Stimulated activated CD4-positive, alpha-beta T cell treated with anti-CD3 and anti-CD28 coated beads, Interleukin-2, amount 100 ng/mL, for 48 hours (primary cell): ENCODE data around the gene GPC4.
A peak's percentile ranks its signal among the peaks of the same experiment; 100 is the strongest.
"Not testable (repeated sequence)": the region's sequence is repeated elsewhere in the genome, so short reads cannot be mapped to it uniquely, and the experiment has no call there.

ENCODE experiments used
- DNase-seq, 2 donors: peaks; one replicate each; pipeline ENCODE4 v3.0.0-alpha.2; 2020

GPC4 gene

DNA sequence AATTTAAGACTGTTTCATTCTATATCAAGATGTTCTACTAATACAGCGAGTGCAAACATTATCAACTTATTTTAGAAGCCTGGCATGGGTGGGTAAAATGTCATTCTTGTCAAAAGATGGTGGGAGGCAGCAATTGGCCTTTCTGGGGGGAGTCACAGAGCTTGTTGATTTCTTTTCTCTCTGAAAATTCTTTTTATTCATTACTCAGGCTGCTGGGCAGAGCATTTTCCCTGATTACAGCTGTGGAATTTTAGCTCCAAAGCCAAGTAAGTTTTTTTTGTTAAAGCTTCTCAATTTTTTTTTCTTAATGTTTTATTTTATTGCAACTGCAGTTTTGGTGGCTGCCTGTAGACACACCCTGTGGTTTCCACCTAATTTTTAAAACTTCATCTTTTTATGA is 50.4 kb downstream of the GPC4 start:
- no peak for DNase-seq

DNA sequence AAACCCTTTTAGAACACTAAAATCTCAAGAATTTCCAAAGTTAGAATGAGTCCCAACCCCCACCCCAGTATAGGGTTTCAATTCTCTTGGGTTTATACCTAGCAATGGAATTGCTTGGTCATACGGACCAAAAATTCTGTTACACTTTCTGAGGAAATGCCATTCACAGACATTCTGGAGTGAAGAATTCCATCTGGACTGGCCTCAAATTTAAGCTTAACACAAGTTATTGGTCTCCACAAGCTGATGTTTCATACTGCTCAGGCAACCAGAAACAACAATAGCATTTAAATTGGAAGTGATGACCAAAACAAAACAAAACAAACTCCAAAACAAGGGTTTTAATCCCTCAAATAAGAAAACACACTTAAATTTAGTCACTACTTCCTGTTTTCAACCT is 51.1 kb downstream of the GPC4 start:
- DNase-seq, result no peak

DNA sequence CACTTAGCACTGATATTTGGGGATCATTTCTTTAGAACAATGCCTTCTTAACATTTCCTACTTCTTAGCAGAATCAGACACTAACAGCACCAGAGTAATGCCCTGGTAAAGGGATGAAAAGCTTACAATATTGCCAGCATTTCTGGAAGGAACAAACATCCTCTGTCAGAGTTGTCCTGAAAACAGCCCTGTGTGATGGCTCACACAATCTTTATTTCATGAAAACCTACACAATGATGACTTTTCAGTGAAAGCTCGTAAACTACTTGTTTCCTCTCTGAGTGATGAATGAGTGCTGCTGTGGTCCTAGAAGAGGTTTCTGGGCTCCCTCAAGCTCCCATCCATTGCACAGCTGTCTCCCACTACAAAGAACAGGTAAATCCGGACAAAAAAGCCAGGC is 52.8 kb downstream of the GPC4 start:
- DNase-seq, result no peak

DNA sequence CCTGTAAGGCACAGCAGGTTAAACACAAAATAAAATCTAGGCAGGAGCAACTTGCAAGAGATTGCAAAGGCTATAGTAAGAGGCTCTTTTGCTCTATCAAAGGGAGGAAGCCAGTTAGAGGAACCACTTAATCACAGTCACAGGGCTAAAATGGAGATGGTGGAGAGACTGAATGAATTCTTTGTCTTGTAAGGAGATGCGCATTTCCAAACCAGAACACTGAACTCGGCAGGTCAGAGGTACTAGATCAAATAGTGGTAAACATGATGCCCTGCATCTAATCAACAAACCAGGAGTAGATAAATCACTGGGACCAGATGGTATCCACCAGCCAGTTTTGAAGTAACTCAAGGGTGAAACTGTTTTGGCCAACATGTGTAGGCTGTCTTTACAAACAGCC is 55.8 kb downstream of the GPC4 start:
- no peak for DNase-seq

DNA sequence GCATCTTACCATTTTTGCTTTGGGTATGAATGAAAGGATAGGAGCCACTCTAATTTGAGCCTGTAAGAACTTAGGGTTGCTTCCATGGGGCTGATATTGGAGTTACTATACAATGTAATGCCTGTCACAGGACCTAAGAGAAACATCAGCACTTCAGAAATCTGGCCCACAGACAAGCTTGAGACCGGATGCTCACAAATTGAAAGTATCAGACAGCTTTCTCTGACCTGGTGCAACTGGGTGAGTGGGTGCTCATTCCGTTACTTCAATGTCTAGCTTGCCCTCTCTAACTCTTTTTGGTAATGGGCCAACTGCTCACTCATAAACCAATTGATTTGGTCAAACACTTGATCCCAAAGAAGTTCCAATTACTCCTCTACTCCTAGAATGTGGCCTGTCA is 62.1 kb downstream of the GPC4 start:
- DNase-seq, result no peak

DNA sequence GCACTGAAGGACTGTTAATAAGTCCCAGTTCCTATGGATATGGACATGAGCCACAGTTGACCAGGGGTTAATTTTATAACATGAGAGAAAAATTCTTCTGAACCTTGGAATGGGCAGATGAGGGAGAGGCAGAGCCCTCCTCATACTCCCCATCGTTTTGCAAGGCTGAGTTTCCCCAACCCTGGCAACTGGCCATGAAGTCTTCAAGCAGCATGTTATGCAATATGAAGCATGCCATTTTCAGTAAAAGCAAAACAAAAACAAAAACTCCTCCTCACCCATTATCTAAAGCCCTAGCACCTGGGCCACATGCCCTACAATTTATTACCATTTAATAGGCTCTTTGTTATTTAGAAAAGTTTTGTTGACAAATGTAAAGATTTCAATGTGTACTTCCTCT is 64.5 kb downstream of the GPC4 start:
- no peak for DNase-seq

DNA sequence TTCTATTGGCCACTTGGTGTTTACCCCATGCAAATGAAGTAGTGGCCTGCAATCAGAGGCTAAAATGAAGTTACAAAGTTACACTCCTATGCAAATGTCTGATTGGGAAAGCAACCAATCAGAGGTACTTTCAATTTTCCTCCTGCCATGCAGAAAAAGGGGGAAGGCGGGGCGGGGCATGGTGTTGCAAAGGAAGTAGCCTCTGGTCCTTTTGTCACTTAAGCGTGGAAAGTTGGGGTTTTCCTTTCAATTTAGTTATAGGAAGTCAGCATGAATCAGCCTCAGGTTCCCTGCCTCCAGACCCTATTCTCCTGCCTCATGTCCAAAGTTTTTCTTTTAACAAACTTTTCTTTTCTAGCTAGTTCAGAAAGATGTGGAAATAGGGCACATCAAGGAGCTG is 69.3 kb downstream of the GPC4 start:
- no peak for DNase-seq

DNA sequence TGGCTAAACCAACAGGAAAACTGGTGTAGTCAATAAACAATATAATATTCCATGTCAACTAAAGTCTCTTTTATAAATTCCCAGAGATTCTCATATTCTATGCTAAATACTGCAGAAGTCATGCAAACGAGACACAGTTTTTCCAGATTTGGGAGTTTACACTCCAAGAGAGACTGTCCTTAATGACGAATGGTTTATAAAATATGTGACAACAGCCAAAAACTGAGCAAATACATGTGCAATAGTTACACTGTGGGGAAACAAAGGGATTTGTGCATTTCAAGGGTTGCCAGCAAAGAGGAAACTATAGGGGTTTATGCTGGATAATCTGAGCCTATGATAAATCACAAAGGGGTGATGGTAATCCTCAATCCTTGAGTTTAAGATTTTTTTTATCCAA is 75.7 kb downstream of the GPC4 start:
- DNase-seq, result no peak

DNA sequence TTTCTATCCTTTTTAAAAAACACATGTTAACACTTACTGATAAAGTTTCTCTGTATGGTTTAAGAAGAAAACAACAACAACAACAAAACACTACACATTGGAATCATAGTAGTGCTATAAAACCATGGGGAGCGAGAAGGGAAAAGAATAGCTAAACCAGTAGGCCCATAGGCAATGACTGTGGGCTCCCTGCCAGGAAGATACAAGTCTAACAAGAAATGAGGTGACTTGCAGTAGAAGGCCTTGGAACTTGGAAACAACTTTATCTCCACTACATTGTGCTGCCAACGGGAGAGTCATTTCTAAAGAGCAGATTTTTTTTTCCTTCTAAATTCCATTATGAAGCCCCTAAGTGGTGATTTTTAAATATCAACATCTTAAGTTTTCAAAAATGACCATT is 78.0 kb downstream of the GPC4 start:
- no peak for DNase-seq

DNA sequence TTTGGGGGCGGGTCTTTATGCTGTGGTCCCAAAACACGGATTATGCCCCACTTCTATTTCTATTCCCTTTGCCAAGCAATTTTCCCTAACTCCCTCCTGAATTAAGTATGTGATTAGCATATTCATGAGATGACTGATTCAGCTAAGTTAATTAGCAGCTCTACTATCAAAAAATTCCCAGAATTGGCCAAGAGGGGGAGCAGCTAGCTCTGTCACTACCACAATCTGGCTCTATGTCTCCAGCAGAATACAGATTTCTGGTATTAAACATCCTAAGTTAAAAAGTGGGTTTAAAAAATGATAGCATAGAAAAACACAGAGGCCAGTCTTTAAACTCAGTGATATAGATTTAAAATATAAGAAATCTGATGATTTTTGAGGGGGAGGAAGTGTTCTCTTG is 80.3 kb downstream of the GPC4 start:
- peak in 1 of 2 donors; percentile 1 for DNase-seq

DNA sequence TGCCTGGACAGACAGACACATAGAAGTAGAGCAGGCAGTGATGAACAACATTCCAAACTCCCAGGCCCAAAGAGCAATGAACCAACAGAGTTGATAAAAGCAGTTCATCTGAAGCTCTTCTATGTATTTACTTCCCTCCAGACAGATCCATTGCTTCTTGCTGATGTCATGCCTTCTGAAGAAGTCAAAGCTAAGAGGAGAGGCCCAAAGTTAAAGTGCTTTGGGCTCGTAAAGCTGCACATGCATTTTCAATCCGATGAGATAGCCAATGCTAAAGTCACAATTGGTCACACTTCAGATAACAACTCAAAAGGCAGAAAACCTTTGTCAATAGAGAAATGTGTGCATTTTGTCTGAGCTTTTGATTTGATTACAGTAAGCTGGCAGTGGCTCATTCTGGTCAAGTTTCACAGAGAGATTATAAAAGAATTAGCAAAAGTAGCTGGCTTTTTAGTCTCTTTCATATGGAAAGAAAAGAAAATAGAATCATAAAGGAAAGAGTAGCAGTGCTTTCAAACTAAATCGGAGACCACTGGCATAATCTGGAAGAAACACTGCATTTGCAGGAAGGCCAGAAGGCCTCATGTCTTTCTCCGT is 82.0 kb downstream of the GPC4 start:
- DNase-seq, result no peak

DNA sequence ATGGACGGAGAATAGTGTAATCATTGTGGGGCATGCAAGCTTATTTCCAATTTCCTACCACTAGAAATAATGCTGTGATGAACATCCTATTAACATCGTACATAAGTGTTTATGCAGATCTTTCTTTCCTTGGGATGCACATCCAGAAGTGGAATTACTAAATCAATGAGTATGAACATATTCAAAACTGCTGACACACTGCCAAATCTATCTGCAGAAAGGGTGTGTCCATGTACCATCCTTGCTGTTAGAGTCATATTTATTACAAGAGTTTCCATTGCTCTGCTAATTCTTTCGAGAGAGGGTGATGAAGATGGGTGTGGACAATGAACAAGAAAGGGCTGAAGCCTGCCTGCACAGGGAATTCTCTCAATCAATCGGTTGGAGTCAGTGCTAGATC is 82.6 kb downstream of the GPC4 start:
- DNase-seq, result no peak

DNA sequence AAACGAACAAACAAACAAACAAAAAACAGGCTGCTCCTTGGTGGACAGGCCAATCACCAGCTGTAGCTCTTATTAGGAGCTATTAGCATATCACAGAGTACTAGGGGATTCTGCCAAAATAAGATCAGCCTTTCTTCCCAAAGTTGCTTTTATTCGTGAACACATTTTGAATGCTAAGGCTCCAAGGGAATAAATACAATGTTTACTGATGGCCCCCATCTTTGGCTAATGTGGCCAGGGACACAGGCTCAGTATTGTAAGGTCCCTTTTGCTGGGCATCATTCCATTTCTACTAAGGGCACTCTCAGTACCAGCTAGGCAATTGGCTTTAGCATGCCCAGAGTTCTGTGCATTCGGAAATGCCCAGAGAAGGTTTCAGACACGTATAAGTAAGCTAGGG is 84.3 kb downstream of the GPC4 start:
- DNase-seq, result no peak

DNA sequence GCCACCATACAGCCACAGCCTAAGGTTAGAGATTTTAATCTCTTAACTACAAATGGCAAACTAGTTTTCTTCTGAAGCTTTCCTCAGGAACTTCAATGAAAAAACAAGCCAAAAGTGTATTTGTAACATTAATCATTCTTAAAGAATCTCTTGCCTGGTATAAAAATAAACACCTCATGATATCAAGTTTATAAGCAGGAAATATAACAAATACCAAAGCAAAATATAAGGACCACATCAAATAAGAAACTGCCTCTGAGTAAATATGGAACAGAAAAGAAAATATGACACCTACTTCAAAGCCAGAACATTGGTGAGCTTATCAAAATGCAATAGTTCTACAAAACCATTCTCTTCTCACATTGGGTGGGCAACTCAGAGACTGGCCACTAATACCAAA is 89.9 kb downstream of the GPC4 start:
- DNase-seq, result no peak

DNA sequence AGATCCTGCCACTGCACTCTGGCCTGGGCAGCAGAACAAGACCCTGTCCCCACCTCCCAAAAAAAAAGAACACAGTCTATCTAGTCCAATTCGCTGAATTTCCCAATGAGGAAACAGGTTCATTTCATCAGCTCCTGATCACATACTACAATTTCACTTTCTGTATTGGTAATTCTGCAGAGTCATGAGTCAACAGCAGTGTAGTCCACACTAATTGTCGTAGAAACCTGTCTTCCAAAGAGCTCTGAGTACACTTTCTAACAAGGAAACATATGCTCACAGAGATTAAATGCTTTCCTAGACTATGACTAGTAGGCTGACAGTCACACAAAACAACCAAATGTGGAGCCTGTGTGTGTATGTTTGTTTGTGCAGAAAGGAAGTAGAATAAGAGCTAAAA is 91.9 kb downstream of the GPC4 start:
- DNase-seq, result no peak

DNA sequence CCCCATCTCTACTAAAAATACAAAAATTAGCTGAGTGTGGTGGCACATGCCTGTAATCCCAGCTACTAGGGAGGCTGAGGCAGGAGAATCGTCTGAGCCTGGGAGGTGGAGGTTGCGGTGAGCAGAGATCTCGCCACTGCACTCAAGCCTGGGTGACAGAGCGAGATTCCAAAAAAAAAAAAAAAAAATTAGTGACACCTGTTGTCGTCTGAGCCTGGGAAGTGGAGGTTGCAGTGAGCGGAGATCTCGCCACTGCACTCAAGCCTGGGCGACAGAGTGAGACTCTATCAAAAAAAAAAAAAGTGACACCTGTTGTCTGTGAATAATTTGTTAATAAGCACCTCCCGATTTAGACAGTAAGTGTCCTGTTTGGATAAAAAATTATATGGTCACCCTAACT is 93.0 kb downstream of the GPC4 start:
- DNase-seq, result not testable (repeated sequence)

DNA sequence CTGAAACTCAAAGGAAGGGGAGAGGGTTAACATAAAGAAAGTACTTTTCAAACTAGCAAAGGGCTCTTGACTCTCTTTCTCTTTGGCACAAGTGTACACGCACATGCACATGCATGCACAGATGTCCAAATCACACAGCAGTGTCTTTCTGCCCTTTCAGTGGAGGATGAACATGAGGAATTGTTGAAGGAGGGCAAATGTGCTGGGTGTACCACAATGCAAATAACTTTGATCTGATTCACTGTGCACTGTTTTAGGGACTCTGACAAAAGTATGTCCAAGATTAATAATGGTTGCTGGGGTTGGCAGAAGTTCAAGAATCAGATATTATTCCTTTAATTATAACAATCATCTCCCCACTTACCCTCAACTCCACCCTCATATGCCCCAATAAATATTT is 93.8 kb downstream of the GPC4 start:
- no peak for DNase-seq

DNA sequence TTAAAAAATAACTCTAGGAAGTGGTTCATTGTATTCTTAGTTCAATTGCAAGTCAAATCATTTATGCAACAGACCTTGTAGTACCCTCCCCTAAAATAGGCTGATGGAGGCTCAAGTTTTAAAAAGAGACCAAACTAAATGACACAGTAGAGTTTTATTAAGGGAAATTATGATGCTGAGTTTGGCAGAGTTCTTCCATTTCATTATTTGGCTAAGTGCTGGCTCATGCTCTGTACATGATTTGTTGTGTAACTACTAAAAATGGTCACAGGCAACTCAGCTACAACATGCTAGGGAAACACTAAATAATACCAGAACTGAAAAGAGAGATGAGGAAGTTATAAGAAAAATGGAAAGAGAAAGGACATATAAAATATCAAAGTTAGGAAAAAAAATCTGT is 101.0 kb downstream of the GPC4 start:
- DNase-seq, result no peak

DNA sequence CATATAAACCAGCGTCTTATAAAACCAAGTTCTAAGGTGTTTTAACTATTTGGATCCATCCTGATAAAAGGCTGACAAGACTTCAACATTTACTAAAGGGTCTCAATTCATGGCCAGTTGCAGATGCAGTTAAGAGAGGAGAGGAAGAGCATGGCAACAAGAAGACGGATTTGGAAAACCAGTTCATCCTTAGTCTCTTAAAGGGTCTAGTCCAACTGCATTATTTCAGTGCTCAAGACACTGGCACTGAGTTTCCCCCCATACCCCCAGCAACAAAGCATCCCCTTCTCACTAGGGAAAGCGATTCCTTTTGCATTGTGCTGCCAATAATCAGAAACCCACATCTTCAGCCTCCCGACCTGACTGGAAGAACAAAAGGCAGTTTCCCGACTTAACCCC is 106.8 kb downstream of the GPC4 start:
- DNase-seq, result no peak

DNA sequence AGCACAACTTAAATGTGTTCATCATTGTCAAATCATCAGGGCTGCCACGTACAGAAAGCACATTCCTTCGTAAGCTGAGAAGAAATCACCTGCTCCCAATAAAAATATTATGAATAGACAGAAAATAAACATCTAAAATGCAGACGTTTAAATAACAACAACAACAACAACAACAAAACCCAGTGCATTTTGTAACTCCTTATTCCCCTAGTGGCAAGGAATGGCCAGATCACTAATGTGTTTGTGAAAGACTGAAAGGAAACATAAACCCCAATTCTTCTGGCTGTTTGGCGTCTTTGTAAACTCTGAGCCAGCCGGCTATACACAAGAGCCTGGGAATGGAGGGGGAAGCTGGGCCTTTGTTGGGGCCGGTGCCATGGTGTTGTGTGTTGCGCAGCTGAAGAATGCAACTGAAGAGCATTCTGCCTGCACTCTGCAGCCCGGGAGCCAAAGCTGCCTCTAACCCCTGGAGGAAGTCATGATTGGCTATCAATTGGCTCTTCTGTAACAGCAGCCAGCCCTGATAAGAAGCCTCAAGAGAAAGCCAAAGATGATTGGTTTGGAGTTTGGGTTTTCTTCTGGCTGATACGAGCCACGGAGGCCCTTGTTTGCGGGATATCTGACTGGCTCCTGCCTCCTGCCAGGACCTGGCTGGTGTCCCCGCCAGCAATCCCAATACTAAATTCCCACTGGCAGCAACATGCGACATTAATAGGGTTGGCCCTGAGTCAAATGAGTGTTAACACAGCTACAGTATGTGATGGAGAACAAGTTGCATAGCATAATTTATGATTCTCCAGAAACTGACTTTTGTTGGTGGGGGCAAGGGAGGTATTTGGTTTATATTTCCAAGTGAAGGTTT is 107.4 kb downstream of the GPC4 start:
- DNase-seq, result no peak

DNA sequence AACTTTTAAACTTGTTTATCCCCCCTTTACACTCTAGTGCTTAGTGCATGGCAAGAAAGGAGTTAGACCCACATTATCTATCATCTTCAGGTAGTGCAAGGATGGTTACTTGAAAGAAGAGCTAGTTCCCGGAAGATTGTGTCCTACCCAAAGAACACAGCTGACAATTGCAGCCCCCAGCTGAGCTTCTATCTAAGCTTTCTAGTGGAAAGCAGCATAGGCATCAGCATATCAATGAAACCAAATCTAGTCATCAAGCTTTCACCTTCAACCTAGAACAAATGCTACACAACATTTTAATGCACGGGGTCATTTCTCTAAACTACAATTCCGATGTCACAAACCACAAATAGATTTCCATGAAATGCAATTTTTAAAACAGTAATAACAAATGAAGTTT is 108.2 kb downstream of the GPC4 start:
- DNase-seq, result no peak

DNA sequence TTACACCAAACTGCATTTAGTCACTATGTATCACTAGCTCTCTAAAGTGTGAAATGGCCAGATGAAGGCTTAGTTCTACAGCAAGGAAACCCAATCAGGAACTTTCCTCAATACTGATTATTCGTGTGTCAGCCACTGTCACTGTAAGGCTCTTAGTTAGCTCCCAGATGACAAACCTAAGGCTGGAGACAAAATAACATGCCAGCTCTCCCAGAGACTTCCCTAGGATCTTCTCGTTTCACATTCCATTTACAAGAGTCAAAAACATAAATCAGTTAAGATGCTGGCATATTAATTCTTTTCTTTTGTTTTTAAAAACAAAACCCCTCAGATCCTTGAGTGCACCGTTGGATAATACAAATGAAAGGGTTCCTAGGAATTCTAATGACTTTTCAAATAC is 109.0 kb downstream of the GPC4 start:
- DNase-seq, result no peak

DNA sequence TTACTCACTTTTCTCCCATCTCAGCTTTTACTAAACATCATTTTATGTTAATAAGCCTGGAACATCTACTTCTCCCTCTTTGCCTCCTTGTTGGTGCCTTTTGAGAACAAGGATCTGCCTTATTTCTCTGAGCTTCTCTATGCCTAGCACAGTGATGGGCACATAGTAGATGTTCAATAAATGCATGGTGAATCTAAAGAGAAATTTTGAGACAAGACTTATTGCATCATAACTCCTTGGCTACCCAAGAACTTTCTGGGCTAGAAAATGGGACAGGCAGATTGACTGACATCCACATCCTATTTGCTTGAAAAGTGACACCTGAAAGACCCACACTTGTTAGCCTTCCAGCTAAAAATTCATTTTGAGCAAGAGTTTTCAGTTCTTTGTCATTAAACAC is 109.9 kb downstream of the GPC4 start:
- no peak for DNase-seq

DNA sequence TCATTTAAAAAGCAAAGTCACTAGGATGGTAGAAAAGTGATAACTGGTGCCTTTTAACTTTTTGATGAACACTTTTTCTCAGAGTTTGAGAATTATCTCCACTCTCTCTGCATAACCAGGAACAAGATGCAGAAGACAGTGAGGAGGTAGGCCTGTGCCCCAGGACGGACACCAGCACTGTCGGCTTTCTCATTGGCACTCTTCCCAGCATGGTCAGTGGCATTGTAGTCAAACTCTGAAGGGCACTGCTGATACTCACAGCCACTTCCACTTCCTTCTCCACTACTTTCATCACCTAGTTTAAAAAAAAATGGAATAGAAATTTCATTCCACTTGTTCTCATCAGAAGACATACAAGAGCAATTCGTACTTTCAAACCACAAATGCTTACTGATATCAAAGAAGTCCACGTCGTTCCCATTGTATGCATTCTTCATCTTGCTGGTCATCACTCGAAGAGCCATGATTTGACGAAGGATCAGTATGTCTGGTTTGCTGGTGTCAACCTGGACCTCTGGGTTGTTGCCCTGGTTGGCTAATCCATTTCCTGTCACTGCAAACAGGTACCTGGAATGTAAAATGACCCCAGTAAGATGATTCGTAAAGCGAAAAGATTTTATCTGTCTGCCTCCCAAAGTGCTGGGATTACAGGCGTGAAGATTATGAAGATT is 112.4 kb downstream of the GPC4 start:
- DNase-seq, result no peak
